Activated naive CD4-positive, alpha-beta T cell treated with anti-CD3 and anti-CD28 coated beads, Interleukin-2, amount 10 ng/mL, durations not matched to agents 7 days and 5 days (primary cell): Measurements from ENCODE around the gene IQCK.
"Not testable (repeated sequence)": the region's sequence is repeated elsewhere in the genome, so short reads cannot be mapped to it uniquely, and the experiment has no call there.

Experiments used
- CTCF ChIA-PET: fragments of 350-600 bp; sonication (Branson Sonifier 250); formaldehyde crosslinking; loops from one replicate; lab custom pipeline; 2021; ENCODE audit warnings: antibody characterized with exemption; lab: Charles Lee
- DNase-seq: peaks from one replicate; pipeline ENCODE4 v3.0.0-alpha.2; 2020
- H3K27ac Mint-ChIP-seq: one replicate; pipeline ENCODE4 v1.8.0; 2021; ENCODE audit warnings: mild to moderate bottlenecking, moderate library complexity, mixed read lengths
- H3K27me3 Mint-ChIP-seq: one replicate; pipeline ENCODE4 v1.8.0; 2021; ENCODE audit warnings: mild to moderate bottlenecking, mixed read lengths
- H3K36me3 Mint-ChIP-seq: one replicate; pipeline ENCODE4 v1.8.0; 2021; ENCODE audit warnings: mixed read lengths
- H3K4me1 Mint-ChIP-seq: one replicate; pipeline ENCODE4 v1.8.0; 2021; ENCODE audit warnings: mixed read lengths
- H3K4me3 Mint-ChIP-seq: one replicate; pipeline ENCODE4 v1.8.0; 2021; ENCODE audit warnings: mild to moderate bottlenecking, moderate library complexity, mixed read lengths
- H3K9me3 Mint-ChIP-seq: one replicate; pipeline ENCODE4 v1.8.0; 2021; ENCODE audit warnings: mixed read lengths

Gene IQCK

GRCh38 chr16:19717741-19718623 lies at the start of gene IQCK, which contains the start of gene KNOP1:
Gene IQCK, plus strand, starts transcription at chr16:19718271. Its CDS starts 36 bp downstream, at chr16:19718307.
Gene KNOP1, minus strand, starts transcription at chr16:19718227. Its CDS starts 3,192 bp downstream, at chr16:19715035.
- Mint-ChIP-seq H3K4me1 (peaks cover 24% of the 10 kb centered on the region), H3K9me3 (no peaks in the 10 kb centered on the region), H3K36me3 (peaks cover 15% of the 10 kb centered on the region), H3K27me3 (no peaks in the 10 kb centered on the region), H3K27ac (peak within 1 kb of the TSS; percentile 80), H3K4me3 (peak within 1 kb of the TSS; percentile 93)
- DNase-seq: peak; percentile 92
- CTCF ChIA-PET: no interaction called here

GRCh38 chr16:19672378-19672777 lies 45.7 kb upstream of the IQCK start:
- CTCF ChIA-PET: no interaction called here
- Mint-ChIP-seq H3K27me3 (no peaks in the 10 kb centered on the region), H3K36me3 (peaks cover 37% of the 10 kb centered on the region), H3K27ac (peak overlapping the region; percentile 11), H3K4me1 (no peaks in the 10 kb centered on the region), H3K4me3 (no peak overlapping the region), H3K9me3 (no peaks in the 10 kb centered on the region)
- no peak for DNase-seq

GRCh38 chr16:19674485-19674884 lies 43.6 kb upstream of the IQCK start:
- no peaks in the 10 kb centered on the region for H3K9me3 Mint-ChIP-seq
- CTCF ChIA-PET: interaction anchor here (0.8 kb wide), 1 partner anchor 17 kb away, joined by 3 read pairs; no protein-coding TSS in a partner anchor
- DNase-seq: no peak
- no peak overlapping the region for H3K4me3 Mint-ChIP-seq
- no peaks in the 10 kb centered on the region for H3K4me1 Mint-ChIP-seq
- H3K36me3 Mint-ChIP-seq: peaks cover 35% of the 10 kb centered on the region
- no peak overlapping the region for H3K27ac Mint-ChIP-seq
- H3K27me3 Mint-ChIP-seq: no peaks in the 10 kb centered on the region

- Mint-ChIP-seq H3K4me3 (no peak overlapping the region), H3K27ac (no peak overlapping the region), H3K4me1 (no peaks in the 10 kb centered on the region), H3K9me3 (no peaks in the 10 kb centered on the region), H3K36me3 (peaks cover 31% of the 10 kb centered on the region), H3K27me3 (no peaks in the 10 kb centered on the region)
- CTCF ChIA-PET: no interaction called here
- no peak for DNase-seq
These were observed 40.7 kb upstream of the IQCK start for GRCh38 chr16:19677402-19677801.

GRCh38 chr16:19678804-19679203 lies 39.3 kb upstream of the IQCK start:
- Mint-ChIP-seq H3K4me3 (no peak overlapping the region), H3K27me3 (no peaks in the 10 kb centered on the region)

GRCh38 chr16:19679281-19679680 lies 38.8 kb upstream of the IQCK start:
- CTCF ChIA-PET, H3K4me3 Mint-ChIP-seq: not testable (repeated sequence)
- H3K36me3 Mint-ChIP-seq: peaks cover 38% of the 10 kb centered on the region

More at GRCh38 chr16:19678804-19679203, 39.3 kb upstream of the IQCK start:
- H3K9me3 Mint-ChIP-seq: peaks cover 5% of the 10 kb centered on the region
- DNase-seq: no peak
- CTCF ChIA-PET: no interaction called here
- H3K27ac Mint-ChIP-seq: no peak overlapping the region
- peaks cover 35% of the 10 kb centered on the region for H3K36me3 Mint-ChIP-seq
- no peaks in the 10 kb centered on the region for H3K4me1 Mint-ChIP-seq

GRCh38 chr16:19680881-19681340 lies 37.2 kb upstream of the IQCK start:
- no peaks in the 10 kb centered on the region for H3K27me3 Mint-ChIP-seq
- no peak overlapping the region for H3K4me3 Mint-ChIP-seq
- H3K9me3 Mint-ChIP-seq: peaks cover 11% of the 10 kb centered on the region
- CTCF ChIA-PET: no interaction called here
- no peaks in the 10 kb centered on the region for H3K4me1 Mint-ChIP-seq
- H3K36me3 Mint-ChIP-seq: peaks cover 41% of the 10 kb centered on the region
- no peak for DNase-seq
- H3K27ac Mint-ChIP-seq: peak overlapping the region; percentile 67

More at GRCh38 chr16:19679281-19679680, 38.8 kb upstream of the IQCK start:
- not testable (repeated sequence) for H3K4me1 Mint-ChIP-seq, DNase-seq, H3K27ac Mint-ChIP-seq, H3K9me3 Mint-ChIP-seq, H3K27me3 Mint-ChIP-seq

- Mint-ChIP-seq H3K4me3 (no peak overlapping the region), H3K4me1 (no peaks in the 10 kb centered on the region), H3K9me3 (peaks cover 11% of the 10 kb centered on the region), H3K36me3 (peaks cover 42% of the 10 kb centered on the region), H3K27me3 (no peaks in the 10 kb centered on the region), H3K27ac (no peak overlapping the region)
- CTCF ChIA-PET: no interaction called here
- no peak for DNase-seq
These were observed 36.4 kb upstream of the IQCK start for GRCh38 chr16:19681637-19682036.

- Mint-ChIP-seq H3K4me1 (peaks cover 8% of the 10 kb centered on the region), H3K27me3 (no peaks in the 10 kb centered on the region), H3K27ac (no peak overlapping the region), H3K4me3 (no peak overlapping the region), H3K9me3 (peaks cover 11% of the 10 kb centered on the region), H3K36me3 (peaks cover 52% of the 10 kb centered on the region)
- CTCF ChIA-PET: no interaction called here
- no peak for DNase-seq
These were observed 34.4 kb upstream of the IQCK start for GRCh38 chr16:19683453-19684236.

- no peaks in the 10 kb centered on the region for H3K27me3 Mint-ChIP-seq
- peaks cover 53% of the 10 kb centered on the region for H3K36me3 Mint-ChIP-seq
- H3K4me1 Mint-ChIP-seq: peaks cover 24% of the 10 kb centered on the region
- no peak overlapping the region for H3K4me3 Mint-ChIP-seq
- peaks cover 11% of the 10 kb centered on the region for H3K9me3 Mint-ChIP-seq
- CTCF ChIA-PET: no interaction called here
- no peak for DNase-seq
- H3K27ac Mint-ChIP-seq: no peak overlapping the region
These were observed 32.9 kb upstream of the IQCK start for GRCh38 chr16:19685176-19685575.

- Mint-ChIP-seq H3K36me3 (peaks cover 53% of the 10 kb centered on the region), H3K4me3 (no peak overlapping the region), H3K4me1 (peaks cover 34% of the 10 kb centered on the region), H3K9me3 (peaks cover 11% of the 10 kb centered on the region), H3K27me3 (no peaks in the 10 kb centered on the region), H3K27ac (no peak overlapping the region)
- no peak for DNase-seq
- CTCF ChIA-PET: no interaction called here
These were observed 30.8 kb upstream of the IQCK start for GRCh38 chr16:19687279-19687678.

- Mint-ChIP-seq H3K9me3 (peaks cover 8% of the 10 kb centered on the region), H3K4me3 (no peak overlapping the region), H3K27me3 (no peaks in the 10 kb centered on the region), H3K36me3 (peaks cover 50% of the 10 kb centered on the region), H3K4me1 (peaks cover 34% of the 10 kb centered on the region), H3K27ac (peak overlapping the region; percentile 13)
- CTCF ChIA-PET: no interaction called here
- no peak for DNase-seq
These were observed 29.6 kb upstream of the IQCK start for GRCh38 chr16:19688396-19689024.

- peak overlapping the region; percentile 62 for H3K27ac Mint-ChIP-seq
- peaks cover 38% of the 10 kb centered on the region for H3K4me1 Mint-ChIP-seq
- CTCF ChIA-PET: no interaction called here
- H3K9me3 Mint-ChIP-seq: peaks cover 6% of the 10 kb centered on the region
- H3K4me3 Mint-ChIP-seq: no peak overlapping the region
- H3K36me3 Mint-ChIP-seq: peaks cover 45% of the 10 kb centered on the region
- no peaks in the 10 kb centered on the region for H3K27me3 Mint-ChIP-seq
- no peak for DNase-seq
These were observed 28.7 kb upstream of the IQCK start for GRCh38 chr16:19689342-19689741.

- H3K9me3 Mint-ChIP-seq: peaks cover 3% of the 10 kb centered on the region
These were observed 27.9 kb upstream of the IQCK start for GRCh38 chr16:19690196-19690595.

More at GRCh38 chr16:19690196-19690595, 27.9 kb upstream of the IQCK start:
- CTCF ChIA-PET: no interaction called here
- H3K27me3 Mint-ChIP-seq: no peaks in the 10 kb centered on the region
- DNase-seq: peak; percentile 27
- peaks cover 43% of the 10 kb centered on the region for H3K36me3 Mint-ChIP-seq
- peak overlapping the region; percentile 75 for H3K27ac Mint-ChIP-seq
- H3K4me1 Mint-ChIP-seq: peaks cover 40% of the 10 kb centered on the region
- no peak overlapping the region for H3K4me3 Mint-ChIP-seq
